GM12891 (cell line): ENCODE data around the gene DIP2C.

Experiments used
- PAX5 ChIP-seq: IDR thresholded peaks from 2 replicates; pipeline ENCODE4 v1.6.1; 2011; ENCODE audit warnings: low read length, moderate library complexity, mild to moderate bottlenecking; ENCODE audit not compliant: insufficient read depth, severe bottlenecking
- POLR2A ChIP-seq: IDR thresholded peaks from 2 replicates; pipeline ENCODE4 v1.6.1; 2011; ENCODE audit warnings: low read depth, low read length, control low read depth
- POLR2AphosphoS5 ChIP-seq: IDR thresholded peaks from 2 replicates; pipeline ENCODE4 v1.6.1; 2011; ENCODE audit warnings: low read depth, low read length, control low read depth
- POU2F2 ChIP-seq: IDR thresholded peaks from 2 replicates; pipeline ENCODE4 v1.6.1; 2011; ENCODE audit warnings: low read depth, mild to moderate bottlenecking, control low read depth, low read length, moderate library complexity
- SPI1 ChIP-seq: IDR thresholded peaks from 2 replicates; pipeline ENCODE4 v1.6.1; 2011; ENCODE audit warnings: low read depth, low read length, control low read depth
- TAF1 ChIP-seq: IDR thresholded peaks from 2 replicates; pipeline ENCODE4 v1.6.1; 2011; ENCODE audit warnings: low read depth, low read length, control low read depth

- TF ChIP-seq POU2F2 (no peak), POLR2AphosphoS5 (no peak), PAX5 (no peak), SPI1 (no peak), POLR2A (no peak), TAF1 (no peak)
Observed at GRCh38 chr10:490891-491571, 198.4 kb downstream of the DIP2C start.
